Measurements from ENCODE around the gene CRYZL1.

CRYZL1 gene

GRCh38 chr21:33542640-33543504 is 98.7 kb downstream of the CRYZL1 start, which contains the start of gene SON:
TSS of gene SON (plus strand) at chr21:33543038. CDS start at chr21:33543093, 55 bp downstream.
- DNase-seq (ENCODE audit: low read depth in 2 of 3, low spot score in 1 of 3), result peak; percentile 90 to 98 (median 97)

- DNase-seq (ENCODE audit: low read depth in 2 of 3, low spot score in 1 of 3), result peak; percentile 70 to 82 (median 75)
These were observed 99.5 kb downstream of the CRYZL1 start, which contains the start of gene GART for GRCh38 chr21:33541756-33542639. TSS of gene GART (minus strand) at chr21:33542117. CDS start at chr21:33539315, 2,802 bp downstream.

- peak in 1 of 3 donors; percentile 15 for DNase-seq (ENCODE audit: low read depth in 2 of 3, low spot score in 1 of 3)
These were observed 100.3 kb downstream of the CRYZL1 start for GRCh38 chr21:33541105-33541711.

GRCh38 chr21:33540711-33541104 is 100.8 kb downstream of the CRYZL1 start:
- DNase-seq (ENCODE audit: low read depth in 2 of 3, low spot score in 1 of 3), result no peak

GRCh38 chr21:33539616-33540015 is 101.9 kb downstream of the CRYZL1 start:
- no peak for DNase-seq (ENCODE audit: low read depth in 2 of 3, low spot score in 1 of 3)

Measured in stimulated activated CD4-positive, alpha-beta T cell treated with anti-CD3 and anti-CD28 coated beads, Interleukin-12 subunit alpha, Interleukin-12 subunit beta, amount 100 ng/mL, for 48 hours (primary cell).